NCI-H446 treated with DMSO at 0.1 percent for 48 hours (cell line): ENCODE measurements around the gene BRPF1.

Source experiments
- DNase-seq: peaks from one replicate; lab custom pipeline; 2025; lab: John Stamatoyannopoulos, UW

Gene BRPF1

DNA sequence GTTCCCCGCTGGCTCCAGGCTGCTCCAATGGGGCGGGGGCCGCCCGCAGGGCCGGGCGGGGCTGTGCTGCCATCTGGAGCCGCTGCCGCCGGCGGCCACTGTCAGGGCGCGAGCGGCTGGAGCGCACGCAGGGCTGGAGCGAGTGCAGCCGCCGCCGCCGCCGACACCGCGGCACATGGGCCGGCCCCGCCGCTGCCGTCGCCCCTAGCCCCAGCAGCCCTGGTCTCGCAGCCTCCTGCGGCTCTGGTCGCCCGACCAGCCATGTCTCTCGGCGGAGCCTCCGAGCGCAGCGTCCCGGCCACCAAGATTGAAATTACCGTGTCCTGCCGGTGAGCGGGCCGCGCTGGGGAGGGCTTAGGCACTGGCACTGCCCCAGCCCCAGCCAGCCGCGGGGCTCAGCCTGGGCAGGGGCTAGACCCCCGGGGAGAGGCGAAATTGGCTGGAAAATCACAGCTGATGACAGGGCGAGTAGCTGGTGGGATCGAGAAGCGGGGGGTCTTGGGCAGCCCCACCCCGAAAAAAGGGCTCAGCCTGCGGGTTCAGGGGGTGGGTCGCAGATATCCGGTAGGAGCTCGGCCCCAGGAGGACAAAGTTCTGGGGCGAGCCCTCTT is 27.7 kb upstream of the BRPF1 start, which contains the start of gene CPNE9:
Gene CPNE9, plus strand, starts transcription at position 98 of the 611 bp plus-strand sequence. Its CDS starts 164 bp downstream, at position 262.
- no peak for DNase-seq

DNA sequence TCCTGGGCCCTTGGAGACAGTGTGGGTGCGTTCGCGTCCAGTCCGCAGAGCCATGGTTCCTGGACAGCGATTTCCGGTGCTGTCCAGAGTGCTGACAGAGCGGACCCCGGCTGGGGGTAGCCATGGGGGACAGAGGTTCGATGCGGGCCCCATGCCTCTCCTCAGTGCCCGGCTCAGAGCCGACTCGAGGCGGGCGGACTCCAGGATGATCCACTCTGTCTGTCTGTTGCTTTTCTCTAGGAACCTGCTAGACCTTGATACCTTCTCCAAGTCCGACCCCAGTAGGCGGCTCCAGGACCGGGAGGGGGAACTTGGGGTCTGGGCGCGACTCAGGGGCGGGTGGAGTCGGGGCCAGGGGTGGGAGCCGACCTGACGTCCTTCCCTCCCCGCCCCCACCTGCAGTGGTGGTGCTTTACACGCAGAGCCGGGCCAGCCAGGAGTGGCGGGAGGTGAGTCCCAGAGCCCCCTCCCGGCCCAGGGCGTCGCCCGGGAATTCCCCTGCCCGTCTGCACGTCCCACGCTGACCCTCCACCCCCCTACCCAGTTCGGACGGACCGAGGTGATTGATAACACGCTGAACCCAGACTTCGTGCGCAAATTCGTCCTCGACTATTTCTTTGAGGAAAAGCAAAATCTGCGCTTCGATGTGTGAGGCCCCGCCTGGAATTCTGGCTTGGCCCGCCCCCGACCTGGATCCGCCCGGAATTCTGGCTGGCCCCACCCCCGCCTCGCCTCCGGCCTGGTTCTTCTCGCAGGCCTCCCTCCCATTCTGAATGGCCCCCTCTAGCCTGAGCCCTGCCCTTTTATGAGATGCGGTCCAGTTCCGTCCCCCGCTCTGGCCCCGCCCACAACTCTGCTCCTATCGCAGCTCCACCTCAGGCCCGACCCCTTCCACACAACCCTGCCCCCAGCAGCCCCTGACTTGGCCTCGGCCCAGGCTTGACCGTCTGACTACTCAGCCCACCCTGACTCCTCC is 26.9 kb upstream of the BRPF1 start:
- DNase-seq: peak; percentile 12

DNA sequence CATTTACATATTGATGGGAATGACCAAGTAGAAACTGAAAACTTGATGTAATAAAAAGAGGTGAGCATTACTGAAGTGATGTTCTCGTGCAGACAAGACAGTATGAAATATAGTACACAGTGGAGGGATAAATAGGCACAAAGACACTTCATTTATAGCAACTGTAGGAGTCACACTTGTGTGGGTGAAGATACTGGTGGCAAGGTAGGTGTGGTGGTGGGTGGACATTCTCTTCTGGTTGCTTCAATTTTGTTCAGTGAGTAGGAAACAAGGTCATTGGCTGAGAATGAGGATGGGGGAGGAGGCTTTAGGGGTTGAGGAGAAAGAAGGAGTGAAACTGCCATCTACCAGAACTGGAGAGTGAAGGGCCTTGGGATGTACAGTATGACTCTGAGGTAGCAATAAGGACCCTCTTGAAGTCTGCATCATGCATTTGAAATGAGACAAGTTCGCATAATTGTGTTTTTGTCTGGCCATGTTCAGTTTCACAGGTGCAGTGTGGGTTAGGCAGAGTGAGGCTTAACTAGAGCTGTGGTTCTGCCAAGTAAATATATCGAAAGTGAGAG is 21.3 kb upstream of the BRPF1 start:
- no peak for DNase-seq

DNA sequence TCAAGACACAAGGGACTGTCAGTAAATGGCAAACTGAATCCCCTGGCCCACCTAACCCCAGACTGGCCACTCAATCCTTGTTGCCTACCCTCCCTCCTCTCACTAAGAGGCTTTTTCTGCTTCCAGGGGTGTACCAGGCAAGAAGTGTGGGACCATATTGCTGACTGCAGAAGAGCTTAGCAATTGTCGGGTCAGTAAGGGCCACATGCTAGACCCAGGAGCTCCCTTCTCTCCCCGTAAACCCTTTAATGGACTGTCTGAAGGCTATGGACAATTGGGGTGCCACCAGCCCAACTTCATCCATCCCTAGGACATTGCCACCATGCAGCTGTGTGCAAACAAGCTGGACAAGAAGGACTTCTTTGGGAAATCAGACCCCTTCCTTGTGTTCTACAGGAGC is 19.1 kb upstream of the BRPF1 start:
- no peak for DNase-seq

DNA sequence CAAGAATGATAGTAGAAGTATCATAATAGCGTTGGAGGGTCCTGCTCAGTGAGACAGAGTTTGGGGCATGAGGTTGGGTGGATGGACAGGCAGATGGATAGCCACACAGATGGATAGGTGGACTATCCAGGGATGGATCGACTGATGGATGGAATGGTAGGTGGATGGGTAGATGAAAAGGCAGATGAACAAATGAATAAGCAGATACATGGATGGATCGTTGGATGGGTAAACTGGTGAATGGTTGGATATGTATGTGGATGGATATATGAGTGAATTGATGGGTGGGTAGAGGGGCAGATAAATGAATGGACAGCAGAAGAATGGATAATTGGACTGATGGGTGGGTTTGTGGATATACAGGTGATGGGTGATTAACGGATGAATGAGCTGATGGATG is 18.4 kb upstream of the BRPF1 start:
- DNase-seq: no peak

DNA sequence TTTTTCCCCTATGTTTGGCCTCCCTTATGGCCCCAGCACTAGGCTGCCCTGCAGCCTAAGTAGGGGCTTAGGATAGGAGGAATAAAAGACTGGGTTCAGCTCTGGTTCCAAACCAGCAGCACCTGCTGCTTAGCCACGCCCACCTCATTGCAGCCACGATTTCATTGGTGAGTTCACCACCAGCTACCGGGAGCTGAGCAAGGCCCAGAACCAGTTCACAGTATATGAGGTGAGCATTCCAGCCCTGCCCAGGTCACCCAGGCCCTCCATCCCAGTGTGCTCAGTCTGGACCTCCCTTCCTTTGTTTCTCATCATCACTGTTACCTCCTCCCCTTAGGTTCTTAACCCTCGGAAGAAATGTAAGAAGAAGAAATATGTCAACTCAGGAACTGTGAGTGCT is 16.4 kb upstream of the BRPF1 start:
- DNase-seq: no peak

DNA sequence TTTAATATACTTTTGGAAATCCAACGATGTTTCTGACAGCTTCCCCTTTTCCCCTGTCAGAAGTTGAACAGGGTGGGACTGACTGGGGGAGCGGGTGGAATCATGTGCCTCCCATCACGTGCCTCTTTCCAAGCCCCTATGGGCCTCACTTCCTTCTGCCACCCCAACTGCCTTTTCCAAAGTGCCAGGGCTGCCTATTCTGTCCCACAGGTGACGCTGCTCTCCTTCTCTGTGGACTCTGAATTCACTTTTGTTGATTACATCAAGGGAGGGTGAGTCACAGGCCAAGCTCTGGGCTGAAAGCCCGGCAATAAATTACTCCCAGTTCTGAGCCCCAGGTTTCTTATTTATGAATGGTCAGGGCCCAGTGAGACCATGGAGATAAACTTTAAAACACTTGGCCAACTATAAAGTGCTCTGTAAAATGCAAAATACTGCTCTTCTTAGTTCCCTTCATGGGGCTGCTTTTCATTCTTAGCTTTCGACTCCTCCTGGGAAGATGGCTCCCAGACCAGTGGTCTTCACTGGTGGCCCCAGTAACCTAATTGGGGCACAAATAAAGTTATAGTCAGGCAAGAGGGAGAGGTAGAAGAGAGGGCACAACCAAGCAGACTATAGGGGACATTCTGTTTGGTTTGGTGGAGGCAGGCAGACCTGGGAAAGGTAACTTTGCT is 15.6 kb upstream of the BRPF1 start:
- DNase-seq: peak; percentile 34

DNA sequence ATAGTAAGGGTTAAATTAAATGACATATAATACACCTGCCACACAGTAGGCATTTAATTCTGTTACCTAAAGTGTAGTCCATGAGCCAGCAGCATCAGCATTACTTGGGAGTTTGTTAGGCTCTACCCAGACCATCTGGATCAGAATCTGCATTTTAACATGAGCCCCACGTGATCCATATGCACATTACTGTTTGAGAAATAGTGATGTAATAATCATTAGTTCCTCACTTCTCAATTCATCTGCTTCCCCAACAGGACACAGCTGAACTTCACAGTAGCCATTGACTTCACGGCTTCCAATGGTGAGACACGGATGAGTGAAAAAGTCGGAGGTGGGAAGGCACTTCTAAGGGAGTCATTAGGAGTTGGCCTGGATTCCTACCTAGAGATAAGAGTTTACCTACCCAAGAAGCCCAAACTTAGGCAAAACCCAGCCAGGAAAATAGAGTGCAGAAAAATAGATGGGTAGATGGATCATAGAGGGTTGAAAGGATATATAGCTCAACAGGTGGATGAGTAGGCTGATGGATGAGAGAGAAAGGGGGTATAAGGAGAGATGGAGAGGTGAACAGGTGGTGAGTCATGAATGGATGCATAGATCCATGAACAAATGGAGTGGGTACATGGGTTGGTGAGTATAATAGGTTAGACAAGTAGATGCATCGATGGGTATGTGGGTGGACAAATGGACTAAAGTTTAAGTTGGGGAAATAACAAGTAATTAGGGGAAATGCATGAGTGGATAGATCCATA is 14.6 kb upstream of the BRPF1 start:
- DNase-seq: no peak

DNA sequence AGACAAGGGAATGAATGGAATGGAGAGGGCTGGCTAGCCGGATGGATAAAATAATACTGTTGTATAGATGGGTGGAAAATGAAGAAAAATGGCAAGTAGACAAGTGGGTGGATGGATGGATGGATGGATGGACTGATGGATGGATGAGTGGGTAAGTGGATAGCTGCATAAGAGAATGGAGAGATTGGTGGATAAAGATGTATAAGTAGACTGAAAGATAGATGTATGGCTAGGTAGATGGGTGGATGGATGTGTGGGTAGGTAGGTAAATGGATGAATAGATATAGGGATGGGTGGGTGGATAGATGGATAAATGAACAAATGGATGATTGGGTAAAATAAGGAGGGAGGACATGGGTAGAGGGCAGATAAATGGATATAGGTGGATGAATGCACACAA is 14.0 kb upstream of the BRPF1 start:
- no peak for DNase-seq

DNA sequence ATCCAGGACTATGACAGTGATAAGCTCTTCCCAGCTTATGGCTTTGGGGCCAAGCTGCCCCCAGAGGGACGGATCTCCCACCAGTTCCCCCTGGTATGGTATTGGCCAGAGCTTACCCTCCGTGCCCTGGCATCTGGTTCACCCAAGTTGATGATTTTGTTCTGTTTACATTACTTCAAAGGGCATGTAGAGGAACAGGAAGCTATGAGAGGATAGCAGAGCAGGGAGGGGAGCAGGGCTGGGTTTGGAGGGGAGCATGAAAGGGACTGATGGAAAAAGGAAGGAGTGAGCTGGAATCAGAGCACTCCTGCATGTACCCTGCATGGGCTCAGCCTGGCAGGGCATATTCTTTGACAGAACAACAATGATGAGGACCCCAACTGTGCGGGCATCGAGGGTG is 13.4 kb upstream of the BRPF1 start:
- DNase-seq: no peak

DNA sequence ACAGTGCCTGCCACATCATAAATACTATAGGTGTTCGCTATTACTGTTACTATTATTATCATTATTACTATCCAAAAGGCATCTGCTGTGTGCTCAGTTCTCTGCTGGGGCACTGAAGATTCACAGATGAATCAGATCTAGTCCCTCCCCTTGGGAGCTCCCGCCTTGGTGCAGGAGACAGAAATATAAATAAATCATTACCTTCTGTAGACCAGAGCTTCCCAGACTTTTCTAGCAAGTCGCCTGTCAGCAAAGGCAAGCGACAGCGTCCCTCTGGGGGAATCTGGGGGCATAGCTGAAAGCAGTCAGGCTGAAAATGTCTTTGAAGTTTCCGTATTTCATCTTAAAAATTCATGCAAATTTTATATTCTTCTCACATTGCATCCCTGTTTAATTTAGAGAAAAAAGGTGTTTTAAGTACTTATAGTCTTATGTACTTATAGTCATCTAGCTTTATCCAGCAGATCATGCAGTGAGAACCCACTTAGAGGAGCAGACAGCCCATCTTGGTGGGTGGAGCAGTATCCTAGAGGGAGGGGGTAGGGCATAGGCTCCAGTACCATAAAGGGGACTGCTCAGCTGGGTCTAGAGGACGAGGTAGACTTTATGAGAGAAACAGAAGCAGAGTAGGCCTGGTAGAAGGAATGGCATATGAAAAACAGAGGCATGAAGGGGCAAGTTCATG is 10.4 kb upstream of the BRPF1 start:
- DNase-seq: no peak

DNA sequence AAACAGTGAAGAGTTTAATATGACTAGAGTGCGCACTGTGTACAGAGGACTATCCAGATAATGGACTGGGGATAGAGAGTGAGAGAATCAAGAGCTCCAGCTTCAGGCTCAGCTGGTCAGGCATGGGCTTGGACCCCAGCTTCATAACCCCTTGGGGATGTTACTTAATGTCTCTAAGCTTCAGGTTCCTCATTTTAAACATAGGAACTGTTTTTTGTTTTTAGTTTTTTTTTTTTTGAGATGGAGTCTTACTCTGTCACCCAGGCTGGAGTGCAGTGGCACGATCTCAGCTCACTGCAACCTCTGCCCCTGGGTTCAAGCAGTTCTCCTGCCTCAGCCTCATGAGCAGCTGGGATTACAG is 9.9 kb upstream of the BRPF1 start:
- no peak for DNase-seq

DNA sequence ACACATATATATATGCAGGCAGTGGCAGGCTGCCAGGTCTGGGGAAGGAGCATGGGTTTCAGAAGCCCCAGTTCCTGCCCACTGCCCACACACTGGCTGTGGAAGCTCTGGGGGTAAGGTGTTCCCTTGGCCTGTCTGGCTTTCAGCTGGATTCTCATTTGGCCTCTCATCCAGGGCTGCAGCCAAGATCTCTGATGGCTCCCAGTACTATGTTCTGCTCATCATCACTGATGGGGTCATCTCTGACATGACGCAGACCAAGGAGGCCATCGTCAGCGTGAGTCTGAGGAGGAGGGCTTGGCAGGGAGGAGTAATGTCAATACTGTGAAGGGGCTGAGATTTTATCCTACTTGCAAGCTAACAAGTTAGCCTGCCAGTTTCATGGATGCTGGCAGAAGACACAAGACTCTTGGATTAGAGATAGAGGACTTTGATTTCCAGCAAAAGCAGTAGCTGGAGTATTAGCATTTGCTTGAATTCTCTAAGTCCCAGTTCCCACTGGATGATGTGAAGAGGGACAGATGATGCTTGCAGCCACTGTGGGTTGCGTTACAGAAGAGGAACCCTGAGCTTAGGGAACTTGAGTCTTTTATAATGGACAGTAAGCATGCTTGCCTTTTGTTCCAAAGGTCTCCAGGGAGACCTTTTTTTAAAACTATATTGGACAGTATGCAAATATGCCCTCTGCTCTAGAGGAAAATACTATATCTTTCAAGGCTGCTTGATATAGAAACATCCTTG is 5.6 kb upstream of the BRPF1 start:
- no peak for DNase-seq

DNA sequence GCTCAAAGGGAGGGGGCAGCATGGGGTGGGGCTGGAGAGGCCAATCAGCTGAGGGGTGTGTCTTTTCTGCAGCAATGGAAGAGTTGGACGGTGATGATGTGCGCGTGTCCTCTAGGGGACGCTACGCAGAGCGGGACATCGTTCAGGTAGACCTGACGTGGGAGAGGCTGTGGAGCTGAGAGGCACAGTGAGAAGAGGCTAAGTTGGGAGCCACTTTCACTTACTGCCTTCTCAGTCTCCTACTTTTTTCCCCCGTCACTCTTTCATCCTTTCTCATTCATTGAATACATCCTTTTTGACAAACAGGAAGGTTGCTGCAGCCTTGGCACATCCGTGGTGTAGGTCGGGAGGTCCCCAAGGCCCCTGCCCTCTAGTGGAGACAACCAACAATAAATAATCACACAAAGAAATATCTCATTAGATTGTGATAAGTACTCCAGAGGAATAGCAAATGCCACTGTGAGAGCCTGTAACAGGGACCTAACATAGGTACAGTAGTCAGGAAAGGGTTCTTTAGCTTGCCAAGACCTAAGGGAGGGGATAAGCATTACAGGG is 4.4 kb upstream of the BRPF1 start:
- no peak for DNase-seq

DNA sequence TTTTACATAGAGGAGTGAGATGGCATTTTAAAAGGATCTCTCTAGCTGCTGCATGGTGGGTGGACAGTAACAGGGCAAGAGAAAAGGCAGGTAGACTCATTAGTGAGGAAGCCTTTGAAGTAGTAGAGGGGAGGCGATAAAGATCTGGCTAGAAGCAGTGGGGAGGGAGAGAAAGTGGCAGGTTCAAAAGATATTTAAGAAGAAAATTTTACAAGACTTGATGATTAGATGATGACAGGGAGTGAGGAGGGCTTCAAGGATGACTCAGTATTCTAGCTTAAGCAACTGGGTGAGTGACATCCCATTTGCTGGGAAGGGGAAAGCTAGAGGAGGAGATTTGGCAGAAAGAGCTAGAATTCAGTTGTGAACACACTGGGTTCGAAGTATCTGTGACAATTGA is 3.8 kb upstream of the BRPF1 start:
- no peak for DNase-seq

DNA sequence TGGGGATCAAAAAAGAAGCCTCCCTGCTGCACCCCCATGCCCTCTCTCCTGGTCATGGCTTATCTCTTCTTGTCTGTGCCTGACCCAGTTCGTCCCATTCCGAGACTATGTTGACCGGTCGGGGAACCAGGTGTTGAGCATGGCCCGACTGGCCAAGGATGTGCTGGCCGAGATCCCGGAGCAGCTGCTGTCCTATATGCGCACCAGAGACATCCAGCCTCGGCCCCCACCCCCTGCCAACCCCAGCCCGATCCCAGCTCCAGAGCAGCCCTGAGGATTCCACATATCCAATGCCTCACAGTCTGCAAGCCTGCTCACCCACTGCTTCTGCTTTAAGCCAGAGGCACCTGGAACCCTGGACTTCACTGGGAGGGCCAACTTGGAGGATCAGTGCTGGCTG is 2.1 kb upstream of the BRPF1 start:
- no peak for DNase-seq

DNA sequence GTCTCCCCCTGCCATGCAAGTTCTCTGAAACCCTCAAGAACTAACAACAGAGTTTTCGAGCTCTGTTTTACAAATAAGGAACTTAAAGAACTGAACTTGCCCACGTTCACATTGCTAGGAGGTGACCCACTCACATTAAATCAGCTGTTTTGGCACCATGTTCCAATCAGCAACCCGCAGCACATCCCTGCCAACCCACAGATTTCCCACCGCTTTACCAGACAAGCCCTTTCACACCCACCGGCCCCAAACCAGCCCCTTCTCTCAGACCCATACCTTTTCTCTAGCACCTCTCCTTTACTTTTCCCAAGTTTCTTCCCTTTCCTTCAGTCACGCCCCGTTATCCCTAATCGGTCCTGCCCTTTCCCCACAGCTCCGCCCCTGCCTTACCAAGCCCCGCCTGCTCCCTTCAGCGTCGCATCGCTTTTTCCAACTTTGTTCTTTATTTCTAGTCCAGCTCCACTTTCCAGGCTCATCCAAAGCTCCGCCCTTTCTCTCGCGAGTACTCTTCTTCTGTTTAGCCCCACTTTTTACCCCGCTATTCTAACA is 804 bp upstream of the BRPF1 start:
- DNase-seq: no peak

DNA sequence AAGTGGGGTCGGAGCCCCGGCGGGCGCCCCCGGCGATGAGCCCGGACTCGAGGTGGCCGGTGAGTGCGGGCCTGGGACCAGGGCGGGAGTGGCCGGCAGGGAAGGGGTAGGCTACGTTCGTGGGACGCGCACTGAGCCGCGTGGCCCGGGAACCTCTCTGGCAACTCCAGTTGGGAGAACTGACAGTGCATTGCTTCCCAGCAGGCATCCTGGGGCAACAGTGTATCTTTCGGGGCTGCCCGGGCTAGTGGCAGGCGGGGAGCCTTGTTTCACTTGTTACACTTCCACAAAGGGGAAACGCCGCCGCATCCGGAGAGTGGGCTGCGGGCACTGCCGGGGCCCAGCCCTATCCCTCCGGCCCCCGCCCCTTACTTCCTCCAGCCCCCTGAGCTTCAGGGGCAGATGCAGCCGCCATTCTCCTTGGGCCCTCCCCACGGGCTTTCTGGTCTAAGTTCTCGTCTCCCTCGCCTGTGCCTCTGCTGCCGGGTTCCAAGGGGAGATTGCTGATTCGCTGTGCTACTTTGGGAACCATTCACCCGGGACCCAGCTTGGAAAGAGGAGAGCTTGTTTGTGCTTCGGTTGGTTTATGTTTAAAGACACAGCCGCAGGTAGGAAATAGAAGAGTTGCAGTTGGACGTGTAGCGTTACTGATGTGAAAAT is 675 bp downstream of the BRPF1 start:
- DNase-seq: no peak

DNA sequence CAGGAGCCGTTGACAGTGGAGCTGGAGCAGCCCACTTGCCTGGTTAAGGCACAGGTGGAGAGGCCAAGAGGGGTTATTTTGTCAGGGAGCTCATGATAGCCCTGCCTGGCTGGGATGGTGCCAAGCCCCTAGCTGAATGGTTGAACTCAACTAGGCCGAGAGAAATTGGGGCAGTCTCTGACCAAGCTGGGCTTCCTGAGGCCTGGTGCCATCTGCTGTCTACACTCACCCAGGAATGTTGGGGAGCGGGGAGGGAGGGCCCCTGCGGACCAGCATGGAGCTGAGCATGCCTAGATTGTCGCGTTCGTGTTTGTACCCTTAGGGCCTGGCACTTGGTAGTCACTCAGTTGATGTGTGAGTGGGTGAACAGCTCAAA is 1.2 kb downstream of the BRPF1 start:
- no peak for DNase-seq
